OCI-LY1 (cell line): ENCODE results near the gene OR10G2.

ENCODE experiments used
- H2AFZ ChIP-seq: fragments of 200-600 bp; sonication (generic), shearing (Covaris generic); 2 replicates; pipeline ENCODE4 v1.6.0; 2014; ENCODE audit warnings: antibody characterized with exemption, mild to moderate bottlenecking, low read length
- H3F3A ChIP-seq: fragments of 200-600 bp; sonication (generic), shearing (Covaris generic); 2 replicates; pipeline ENCODE4 v1.6.0; 2014; ENCODE audit warnings: mild to moderate bottlenecking, antibody characterized with exemption, low read length, moderate library complexity; ENCODE audit not compliant: insufficient read depth
- H3K27ac ChIP-seq: fragments of 200-600 bp; sonication (generic); 2 replicates; pipeline ENCODE4 v1.5.1; 2014; ENCODE audit warnings: low read length, mixed run types, mild to moderate bottlenecking, low read depth; ENCODE audit not compliant: poor library complexity, severe bottlenecking
- H3K27me3 ChIP-seq: fragments of 200-600 bp; sonication (generic); 2 replicates; pipeline ENCODE4 v1.6.0; 2014; ENCODE audit warnings: antibody characterized with exemption, mild to moderate bottlenecking, low read length, moderate library complexity; ENCODE audit not compliant: insufficient read depth
- H3K36me3 ChIP-seq: fragments of 200-600 bp; sonication (generic); 2 replicates; pipeline ENCODE4 v1.6.1; 2014; ENCODE audit warnings: mild to moderate bottlenecking, antibody characterized with exemption, low read length, moderate library complexity, mixed read lengths; ENCODE audit not compliant: insufficient read depth
- H3K4me1 ChIP-seq: fragments of 200-600 bp; sonication (generic); 2 replicates; pipeline ENCODE4 v1.5.1; 2014; ENCODE audit warnings: mild to moderate bottlenecking, low read length, moderate library complexity; ENCODE audit not compliant: insufficient read depth, severe bottlenecking
- H3K4me2 ChIP-seq: fragments of 200-600 bp; sonication (generic), shearing (Covaris generic); 2 replicates; pipeline ENCODE4 v1.6.1; 2014; ENCODE audit warnings: low read length
- H3K4me3 ChIP-seq: fragments of 200-600 bp; sonication (generic); 2 replicates; pipeline ENCODE4 v1.5.1; 2014; ENCODE audit warnings: low read length, low read depth, mild to moderate bottlenecking, mixed read lengths; ENCODE audit not compliant: poor library complexity, severe bottlenecking
- H3K79me2 ChIP-seq: fragments of 200-600 bp; shearing (Covaris generic); 2 replicates; pipeline ENCODE4 v1.6.1; 2016; ENCODE audit warnings: mixed run types, low read length, mixed read lengths; ENCODE audit not compliant: insufficient read depth
- H3K9ac ChIP-seq: fragments of 200-600 bp; sonication (generic), shearing (Covaris generic); 2 replicates; pipeline ENCODE4 v1.6.1; 2014; ENCODE audit warnings: mild to moderate bottlenecking, low read length, mixed read lengths
- H3K9me2 ChIP-seq: fragments of 200-600 bp; sonication (generic), shearing (Covaris generic); 2 replicates; pipeline ENCODE4 v1.6.1; 2014; ENCODE audit warnings: low read depth, mild to moderate bottlenecking, low read length, mixed read lengths
- H3K9me3 ChIP-seq: fragments of 200-600 bp; shearing (Covaris generic); 2 replicates; pipeline ENCODE4 v1.6.1; 2014; ENCODE audit warnings: low read length, mixed read lengths
- H4K20me1 ChIP-seq: fragments of 200-600 bp; sonication (generic), shearing (Covaris generic); 2 replicates; pipeline ENCODE4 v1.6.0; 2016; ENCODE audit warnings: mild to moderate bottlenecking, low read length; ENCODE audit not compliant: insufficient read depth
- EZH2 ChIP-seq: fragments of 200-600 bp; sonication (generic), shearing (Covaris generic); IDR thresholded peaks from 2 replicates; pipeline ENCODE4 v1.8.0; 2017; ENCODE audit warnings: borderline replicate concordance, mixed run types, mild to moderate bottlenecking, antibody characterized with exemption, low read length, moderate library complexity, mixed read lengths
- TF ChIP-seq, protein P1 (sequence below): fragments of 200-600 bp; sonication (generic), shearing (Covaris generic); IDR thresholded peaks from 2 replicates; pipeline ENCODE4 v1.5.1; 2017; ENCODE audit warnings: mild to moderate bottlenecking, antibody characterized with exemption, low read length, moderate library complexity, mixed read lengths

The OR10G2 gene, protein sequence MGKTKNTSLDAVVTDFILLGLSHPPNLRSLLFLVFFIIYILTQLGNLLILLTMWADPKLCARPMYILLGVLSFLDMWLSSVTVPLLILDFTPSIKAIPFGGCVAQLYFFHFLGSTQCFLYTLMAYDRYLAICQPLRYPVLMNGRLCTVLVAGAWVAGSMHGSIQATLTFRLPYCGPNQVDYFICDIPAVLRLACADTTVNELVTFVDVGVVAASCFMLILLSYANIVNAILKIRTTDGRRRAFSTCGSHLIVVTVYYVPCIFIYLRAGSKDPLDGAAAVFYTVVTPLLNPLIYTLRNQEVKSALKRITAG

DNA sequence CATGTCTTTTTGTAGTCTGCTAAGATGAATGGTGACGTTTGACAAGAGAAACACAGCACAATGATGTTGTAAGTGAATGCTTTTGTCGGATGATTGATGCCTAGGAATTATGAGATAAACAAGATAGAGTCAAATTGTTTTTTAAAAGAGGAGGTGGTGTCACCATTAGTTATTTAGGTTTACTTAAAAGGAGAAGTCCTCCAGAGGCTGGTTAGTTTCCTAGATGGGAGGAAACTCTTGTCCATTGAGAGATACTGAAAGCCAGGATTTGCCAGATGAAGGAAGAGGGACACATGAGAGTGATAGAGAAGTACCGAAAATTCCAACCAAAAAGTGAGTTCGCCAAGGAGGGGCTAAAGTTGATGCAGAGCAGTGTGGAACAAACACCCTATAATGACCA, at the start of gene OR10G2:
Gene OR10G2 (minus strand): TSS at position 101 of the 400 bp plus-strand sequence. CDS start 98 bp downstream, at position 3.
- no peaks in the 10 kb centered on the region for H3K36me3 ChIP-seq
- H3K27ac ChIP-seq = no peak within 1 kb of the TSS
- H3K9me3 ChIP-seq = no peaks in the 10 kb centered on the region
- no peaks in the 10 kb centered on the region for H3F3A ChIP-seq
- no peaks in the 10 kb centered on the region for H3K9me2 ChIP-seq
- H4K20me1 ChIP-seq = no peaks in the 10 kb centered on the region
- no peak within 1 kb of the TSS for H2AFZ ChIP-seq
- no peaks in the 10 kb centered on the region for H3K27me3 ChIP-seq
- no peaks in the 10 kb centered on the region for H3K4me1 ChIP-seq
- no peak within 1 kb of the TSS for H3K9ac ChIP-seq
- no peak within 1 kb of the TSS for H3K4me2 ChIP-seq
- no peaks in the 10 kb centered on the region for H3K79me2 ChIP-seq
- TF ChIP-seq, protein P1, sequence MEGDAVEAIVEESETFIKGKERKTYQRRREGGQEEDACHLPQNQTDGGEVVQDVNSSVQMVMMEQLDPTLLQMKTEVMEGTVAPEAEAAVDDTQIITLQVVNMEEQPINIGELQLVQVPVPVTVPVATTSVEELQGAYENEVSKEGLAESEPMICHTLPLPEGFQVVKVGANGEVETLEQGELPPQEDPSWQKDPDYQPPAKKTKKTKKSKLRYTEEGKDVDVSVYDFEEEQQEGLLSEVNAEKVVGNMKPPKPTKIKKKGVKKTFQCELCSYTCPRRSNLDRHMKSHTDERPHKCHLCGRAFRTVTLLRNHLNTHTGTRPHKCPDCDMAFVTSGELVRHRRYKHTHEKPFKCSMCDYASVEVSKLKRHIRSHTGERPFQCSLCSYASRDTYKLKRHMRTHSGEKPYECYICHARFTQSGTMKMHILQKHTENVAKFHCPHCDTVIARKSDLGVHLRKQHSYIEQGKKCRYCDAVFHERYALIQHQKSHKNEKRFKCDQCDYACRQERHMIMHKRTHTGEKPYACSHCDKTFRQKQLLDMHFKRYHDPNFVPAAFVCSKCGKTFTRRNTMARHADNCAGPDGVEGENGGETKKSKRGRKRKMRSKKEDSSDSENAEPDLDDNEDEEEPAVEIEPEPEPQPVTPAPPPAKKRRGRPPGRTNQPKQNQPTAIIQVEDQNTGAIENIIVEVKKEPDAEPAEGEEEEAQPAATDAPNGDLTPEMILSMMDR = no peak
- TF ChIP-seq EZH2 = no peak
- H3K4me3 ChIP-seq = no peak within 1 kb of the TSS

DNA sequence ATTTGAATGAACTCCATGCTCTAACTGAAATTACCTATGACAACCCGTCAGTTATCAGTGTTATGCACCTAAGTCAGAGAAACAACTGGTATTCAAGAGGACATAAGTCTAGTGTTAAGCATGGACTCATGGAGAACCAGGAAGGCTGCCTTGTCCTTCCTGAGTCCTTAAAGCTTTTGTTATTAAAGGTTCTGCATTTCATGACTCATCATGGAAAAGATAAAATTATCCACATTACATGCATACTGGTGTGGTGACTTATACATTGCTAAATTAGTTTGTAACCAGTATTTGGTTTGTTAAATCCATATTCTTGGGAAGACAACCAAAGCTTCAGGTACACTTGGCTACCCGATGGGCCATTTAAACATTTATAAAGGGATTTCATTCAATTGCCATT, 45.3 kb upstream of the OR10G2 start:
- Histone ChIP-seq H3K27ac (no peak overlapping the region), H3K27me3 (no peaks in the 10 kb centered on the region), H3K9ac (no peak overlapping the region), H3K9me2 (no peaks in the 10 kb centered on the region), H3K4me2 (no peak overlapping the region), H4K20me1 (no peaks in the 10 kb centered on the region), H2AFZ (no peak overlapping the region), H3K79me2 (no peaks in the 10 kb centered on the region), H3F3A (no peaks in the 10 kb centered on the region), H3K9me3 (no peaks in the 10 kb centered on the region), H3K4me1 (no peaks in the 10 kb centered on the region), H3K36me3 (no peaks in the 10 kb centered on the region), H3K4me3 (no peak overlapping the region)
- TF ChIP-seq, protein P1 = no peak
- no peak for TF ChIP-seq EZH2

DNA sequence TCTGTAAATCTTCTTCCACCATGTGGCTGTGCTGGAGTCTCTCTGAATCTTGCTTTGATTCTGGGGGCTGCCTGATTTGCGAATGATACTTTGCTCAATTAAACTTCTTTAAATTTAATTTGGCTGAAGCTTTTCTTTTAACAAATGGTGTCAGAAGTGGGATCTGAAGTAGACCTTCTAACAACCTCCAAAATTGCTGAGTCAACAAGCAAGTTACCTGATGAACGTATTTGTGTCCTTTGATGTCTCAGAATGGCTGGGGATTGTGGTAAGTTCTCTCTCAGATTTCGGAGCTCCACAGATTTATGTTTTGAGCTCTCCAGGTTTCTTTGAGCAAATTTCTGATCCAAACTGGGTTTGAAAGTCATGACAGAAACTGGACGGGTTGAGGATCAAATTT, 40.8 kb upstream of the OR10G2 start:
- H3K9me2 ChIP-seq = no peaks in the 10 kb centered on the region
- H3K27ac ChIP-seq = no peak overlapping the region
- H4K20me1 ChIP-seq = no peaks in the 10 kb centered on the region
- no peaks in the 10 kb centered on the region for H3K27me3 ChIP-seq
- no peak overlapping the region for H3K4me2 ChIP-seq
- H3K9ac ChIP-seq = no peak overlapping the region
- no peak overlapping the region for H3K4me3 ChIP-seq
- no peaks in the 10 kb centered on the region for H3F3A ChIP-seq
- 0 out of 2 replicates have a peak, but pooled peaks cover 2% of the 10 kb centered on the region for H3K9me3 ChIP-seq
- H3K36me3 ChIP-seq = no peaks in the 10 kb centered on the region
- no peaks in the 10 kb centered on the region for H3K4me1 ChIP-seq
- no peak overlapping the region for H2AFZ ChIP-seq
- no peaks in the 10 kb centered on the region for H3K79me2 ChIP-seq
- no peak for TF ChIP-seq EZH2
- TF ChIP-seq, protein P1 = no peak
